Ishikawa (cell line): ENCODE measurements around the gene TCF15.

Experiments used
- CEBPB ChIP-seq: IDR thresholded peaks from 2 replicates; pipeline ENCODE4 v1.6.1; 2012
- CREB1 ChIP-seq: IDR thresholded peaks from 2 replicates; pipeline ENCODE4 v1.6.1; 2012; ENCODE audit warnings: low read depth
- EGR1 ChIP-seq: IDR thresholded peaks from 2 replicates; pipeline ENCODE4 v1.6.1; 2012
- EP300 ChIP-seq: IDR thresholded peaks from 2 replicates; pipeline ENCODE4 v1.6.1; 2012; ENCODE audit warnings: borderline replicate concordance
- FOXM1 ChIP-seq: IDR thresholded peaks from 2 replicates; pipeline ENCODE4 v1.6.1; 2012; ENCODE audit warnings: low read depth, borderline replicate concordance
- MAX ChIP-seq: IDR thresholded peaks from 2 replicates; pipeline ENCODE4 v1.6.1; 2012
- NFIC ChIP-seq: IDR thresholded peaks from 2 replicates; pipeline ENCODE4 v1.6.1; 2012
- RAD21 ChIP-seq: IDR thresholded peaks from 2 replicates; pipeline ENCODE4 v1.6.1; 2012; ENCODE audit warnings: low read depth
- REST ChIP-seq: IDR thresholded peaks from 2 replicates; pipeline ENCODE4 v1.6.1; 2012; ENCODE audit warnings: low read depth, mild to moderate bottlenecking
- TAF1 ChIP-seq: IDR thresholded peaks from 2 replicates; pipeline ENCODE4 v1.6.1; 2012; ENCODE audit warnings: low read depth, mild to moderate bottlenecking
- TCF12 ChIP-seq: IDR thresholded peaks from 2 replicates; pipeline ENCODE4 v1.6.1; 2012; ENCODE audit warnings: low read depth
- TEAD4 ChIP-seq: IDR thresholded peaks from 2 replicates; pipeline ENCODE4 v1.6.1; 2012
- USF1 ChIP-seq: IDR thresholded peaks from 2 replicates; pipeline ENCODE4 v1.6.1; 2012
- YY1 ChIP-seq: IDR thresholded peaks from 2 replicates; pipeline ENCODE4 v1.6.1; 2012; ENCODE audit warnings: low read depth
- ZBTB7A ChIP-seq: IDR thresholded peaks from 2 replicates; pipeline ENCODE4 v1.6.1; 2012; ENCODE audit warnings: low read depth

TCF15 gene

DNA sequence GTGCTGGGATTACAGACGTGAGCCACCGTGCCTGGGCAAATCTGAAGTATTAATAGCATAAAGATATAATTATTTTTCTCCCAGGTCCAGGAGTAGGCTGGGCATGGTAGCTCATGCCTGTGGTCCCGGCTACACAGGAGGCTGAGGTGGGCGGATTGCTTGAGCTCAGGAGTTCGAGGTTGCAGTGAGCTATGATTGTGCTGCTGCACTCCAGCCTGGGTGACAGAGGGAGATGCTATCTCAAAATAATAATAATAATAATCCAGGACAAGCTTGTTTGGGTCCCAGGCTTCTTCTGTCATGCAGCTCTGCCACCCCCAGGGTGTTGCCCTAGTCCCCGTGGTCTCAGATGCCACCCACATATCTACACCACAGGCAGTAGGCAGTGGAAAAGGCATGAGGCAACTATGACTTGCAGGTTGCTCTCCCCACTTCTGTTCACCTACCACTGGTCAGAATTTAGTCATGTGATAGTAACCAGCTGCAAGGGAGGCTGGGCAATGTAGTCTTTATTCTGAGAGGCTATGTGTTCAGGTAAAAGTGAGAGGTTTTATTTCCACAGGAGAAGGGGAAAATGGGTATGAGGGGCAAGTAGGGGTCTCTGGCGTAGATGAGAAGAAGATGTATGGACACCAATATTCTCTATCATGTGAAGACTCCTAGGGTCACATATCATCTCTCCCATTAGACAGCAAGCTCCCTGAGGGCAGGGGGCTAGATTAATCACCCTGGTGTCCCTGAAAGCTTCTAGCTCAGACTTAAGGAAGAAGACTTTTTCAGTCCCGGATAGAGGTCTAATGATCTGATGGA, 25.7 kb downstream of the TCF15 start:
- no peak for TF ChIP-seq EP300
- peak; percentile 90 for TF ChIP-seq USF1

GRCh38 chr20:582204-582603, 27.9 kb downstream of the TCF15 start:
- TF ChIP-seq USF1 (no peak), MAX (no peak), TEAD4 (no peak), EGR1 (no peak), CREB1 (no peak), RAD21 (no peak), ZBTB7A (no peak), YY1 (no peak), CEBPB (no peak), REST (no peak), TCF12 (no peak), EP300 (no peak), NFIC (no peak), TAF1 (no peak), FOXM1 (no peak)

- peak; percentile 63 for TF ChIP-seq USF1
- TF ChIP-seq NFIC: no peak
These were observed 32.8 kb downstream of the TCF15 start for GRCh38 chr20:577167-577791.

- TF ChIP-seq NFIC (peak; percentile 36), ZBTB7A (no peak), EGR1 (no peak)
These were observed 34.0 kb downstream of the TCF15 start for GRCh38 chr20:576156-576555.

GRCh38 chr20:575230-575629, 34.9 kb downstream of the TCF15 start:
- TF ChIP-seq TAF1: no peak
- no peak for TF ChIP-seq YY1
- no peak for TF ChIP-seq CREB1
- no peak for TF ChIP-seq CEBPB
- no peak for TF ChIP-seq MAX
- no peak for TF ChIP-seq REST
- no peak for TF ChIP-seq USF1
- TF ChIP-seq EP300: no peak
- TF ChIP-seq RAD21: no peak
- TF ChIP-seq TEAD4: no peak
- TF ChIP-seq TCF12: no peak
- no peak for TF ChIP-seq EGR1
- TF ChIP-seq ZBTB7A: no peak
- no peak for TF ChIP-seq NFIC
- no peak for TF ChIP-seq FOXM1
